ENCODE measurements around the gene PAFAH1B1.
"Not testable (repeated sequence)": the region's sequence is repeated elsewhere in the genome, so short reads cannot be mapped to it uniquely, and the experiment has no call there.

PAFAH1B1 gene

GRCh38 chr17:2649191-2649590 is 55.7 kb downstream of the PAFAH1B1 start:
- H3K4me1 ChIP-seq (ENCODE audit: low read length) = no peaks in the 10 kb centered on the region
- H2AFZ ChIP-seq (ENCODE audit: low read depth, low read length) = no peak overlapping the region
- no peak overlapping the region for H3K9ac ChIP-seq (ENCODE audit: low read length)
- H3K27me3 ChIP-seq (ENCODE audit: low read depth, low read length) = no peaks in the 10 kb centered on the region
- H4K20me1 ChIP-seq (ENCODE audit: insufficient read depth, low read length) = no peaks in the 10 kb centered on the region
- no peak overlapping the region for H3K4me2 ChIP-seq (ENCODE audit: low read length)
- no peak overlapping the region for H3K27ac ChIP-seq (ENCODE audit: low read length)
- H3K36me3 ChIP-seq (replicated peaks; ENCODE audit: low read depth, low read length) = peaks cover 2% of the 10 kb centered on the region
- H3K9me3 ChIP-seq (ENCODE audit: insufficient read depth, low read length) = no peaks in the 10 kb centered on the region
- H3K4me3 ChIP-seq (ENCODE audit: low read length) = no peak overlapping the region
- peaks cover 12% of the 10 kb centered on the region for H3K79me2 ChIP-seq (ENCODE audit: low read length)
- TF ChIP-seq CTCF (IDR thresholded peaks at IDR 0.05; ENCODE audit: low read depth, low read length) (no peak), EZH2phosphoT487 (IDR thresholded peaks at IDR 0.05; ENCODE audit: low read depth) (no peak)

GRCh38 chr17:2652911-2653310 is 59.5 kb downstream of the PAFAH1B1 start:
- not testable (repeated sequence) for H3K4me2 ChIP-seq (ENCODE audit: low read length); H3K27ac ChIP-seq (ENCODE audit: low read length); H3K36me3 ChIP-seq (replicated peaks; ENCODE audit: low read depth, low read length); H4K20me1 ChIP-seq (ENCODE audit: insufficient read depth, low read length); H3K4me1 ChIP-seq (ENCODE audit: low read length); H2AFZ ChIP-seq (ENCODE audit: low read depth, low read length); H3K9me3 ChIP-seq (ENCODE audit: insufficient read depth, low read length); H3K9ac ChIP-seq (ENCODE audit: low read length); H3K27me3 ChIP-seq (ENCODE audit: low read depth, low read length); H3K4me3 ChIP-seq (ENCODE audit: low read length)
- H3K79me2 ChIP-seq (ENCODE audit: low read length) = peaks cover 35% of the 10 kb centered on the region

GRCh38 chr17:2655546-2655945 is 62.1 kb downstream of the PAFAH1B1 start:
- H3K9ac ChIP-seq (ENCODE audit: low read length) = no peak overlapping the region
- H3K27ac ChIP-seq (ENCODE audit: low read length) = no peak overlapping the region
- H4K20me1 ChIP-seq (ENCODE audit: insufficient read depth, low read length) = peaks cover 16% of the 10 kb centered on the region; the same call in 1 of the 2 replicates
- TF ChIP-seq CTCF (IDR thresholded peaks at IDR 0.05; ENCODE audit: low read depth, low read length) (no peak), EZH2phosphoT487 (IDR thresholded peaks at IDR 0.05; ENCODE audit: low read depth) (no peak)
- H3K27me3 ChIP-seq (ENCODE audit: low read depth, low read length) = no peaks in the 10 kb centered on the region
- H3K4me1 ChIP-seq (ENCODE audit: low read length) = no peaks in the 10 kb centered on the region
- peaks cover 2% of the 10 kb centered on the region for H3K36me3 ChIP-seq (replicated peaks; ENCODE audit: low read depth, low read length)
- H3K79me2 ChIP-seq (ENCODE audit: low read length) = peaks cover 57% of the 10 kb centered on the region
- H3K4me2 ChIP-seq (ENCODE audit: low read length) = no peak overlapping the region
- no peak overlapping the region for H3K4me3 ChIP-seq (ENCODE audit: low read length)
- H2AFZ ChIP-seq (ENCODE audit: low read depth, low read length) = no peak overlapping the region
- H3K9me3 ChIP-seq (ENCODE audit: insufficient read depth, low read length) = no peaks in the 10 kb centered on the region

- H3K27me3 ChIP-seq (ENCODE audit: low read depth, low read length) = no peaks in the 10 kb centered on the region
- no peaks in the 10 kb centered on the region for H3K4me1 ChIP-seq (ENCODE audit: low read length)
- no peak for TF ChIP-seq EZH2phosphoT487 (IDR thresholded peaks at IDR 0.05; ENCODE audit: low read depth)
- no peak for TF ChIP-seq CTCF (IDR thresholded peaks at IDR 0.05; ENCODE audit: low read depth, low read length)
- H3K27ac ChIP-seq (ENCODE audit: low read length) = no peak overlapping the region
- H3K9me3 ChIP-seq (ENCODE audit: insufficient read depth, low read length) = no peaks in the 10 kb centered on the region
- H3K4me2 ChIP-seq (ENCODE audit: low read length) = no peak overlapping the region
- H2AFZ ChIP-seq (ENCODE audit: low read depth, low read length) = no peak overlapping the region
- peaks cover 16% of the 10 kb centered on the region; the same call in 1 of the 2 replicates for H4K20me1 ChIP-seq (ENCODE audit: insufficient read depth, low read length)
- H3K4me3 ChIP-seq (ENCODE audit: low read length) = no peak overlapping the region
- H3K36me3 ChIP-seq (replicated peaks; ENCODE audit: low read depth, low read length) = peaks cover 2% of the 10 kb centered on the region
- H3K79me2 ChIP-seq (ENCODE audit: low read length) = peaks cover 65% of the 10 kb centered on the region
- no peak overlapping the region for H3K9ac ChIP-seq (ENCODE audit: low read length)
These were observed 62.8 kb downstream of the PAFAH1B1 start for GRCh38 chr17:2656283-2656682.

- not testable (repeated sequence) for H3K4me2 ChIP-seq (ENCODE audit: low read length); H3K27ac ChIP-seq (ENCODE audit: low read length); H2AFZ ChIP-seq (ENCODE audit: low read depth, low read length); H3K4me1 ChIP-seq (ENCODE audit: low read length); H3K27me3 ChIP-seq (ENCODE audit: low read depth, low read length); H3K9me3 ChIP-seq (ENCODE audit: insufficient read depth, low read length); H3K36me3 ChIP-seq (replicated peaks; ENCODE audit: low read depth, low read length); H3K4me3 ChIP-seq (ENCODE audit: low read length); H3K9ac ChIP-seq (ENCODE audit: low read length)
- Histone ChIP-seq H3K79me2 (ENCODE audit: low read length) (peaks cover 79% of the 10 kb centered on the region), H4K20me1 (ENCODE audit: insufficient read depth, low read length) (peaks cover 16% of the 10 kb centered on the region; the same call in 1 of the 2 replicates)
These were observed 65.9 kb downstream of the PAFAH1B1 start for GRCh38 chr17:2659337-2659736.

- Histone ChIP-seq H3K79me2 (ENCODE audit: low read length) (peaks cover 78% of the 10 kb centered on the region), H4K20me1 (ENCODE audit: insufficient read depth, low read length) (peaks cover 18% of the 10 kb centered on the region; the same call in 1 of the 2 replicates)
- H2AFZ ChIP-seq (ENCODE audit: low read depth, low read length); H3K27ac ChIP-seq (ENCODE audit: low read length); H3K9ac ChIP-seq (ENCODE audit: low read length); H3K4me2 ChIP-seq (ENCODE audit: low read length); H3K9me3 ChIP-seq (ENCODE audit: insufficient read depth, low read length); H3K4me1 ChIP-seq (ENCODE audit: low read length); H3K27me3 ChIP-seq (ENCODE audit: low read depth, low read length); H3K4me3 ChIP-seq (ENCODE audit: low read length); H3K36me3 ChIP-seq (replicated peaks; ENCODE audit: low read depth, low read length): not testable (repeated sequence)
These were observed 67.0 kb downstream of the PAFAH1B1 start for GRCh38 chr17:2660410-2660809.

Measured in OCI-LY3 (cell line).